Activated B cell treated with CpG ODN at 0.5 μM for 24 hours (primary cell): ENCODE results near the gene PDZRN3. TPM values are rescaled to one million over a fixed set of nuclear protein-coding genes. Genes with fewer than 3 reads are reported as not detected.

Experiments used
- ATAC-seq: fragments of 200-7000 bp; cut with Tn5 transposase; one replicate; pipeline ENCODE4 v1.10.0; 2021; ENCODE audit warnings: low read depth, mild to moderate bottlenecking, moderate library complexity
- CTCF ChIA-PET: fragments of 350-600 bp; sonication (Branson Sonifier 250); formaldehyde crosslinking; loops from one replicate; lab custom pipeline; 2021; ENCODE audit warnings: antibody characterized with exemption; lab: Charles Lee
- POLR2A ChIA-PET: fragments of 350-600 bp; sonication (Branson Sonifier 250); formaldehyde crosslinking; loops from one replicate; lab custom pipeline; 2021; ENCODE audit warnings: antibody characterized with exemption; lab: Charles Lee
- DNase-seq: peaks from one replicate; pipeline ENCODE4 v3.0.0; 2022
- H3K27ac Mint-ChIP-seq: one replicate; pipeline ENCODE4 v1.8.0; 2020; ENCODE audit warnings: mixed read lengths
- H3K27me3 Mint-ChIP-seq: one replicate; pipeline ENCODE4 v1.8.0; 2021; ENCODE audit warnings: mixed read lengths
- H3K36me3 Mint-ChIP-seq: one replicate; pipeline ENCODE4 v1.8.0; 2021; ENCODE audit warnings: low read depth, mixed read lengths
- H3K4me1 Mint-ChIP-seq: one replicate; pipeline ENCODE4 v1.8.0; 2021; ENCODE audit warnings: mixed read lengths
- H3K4me3 Mint-ChIP-seq: one replicate; pipeline ENCODE4 v1.8.0; 2020; ENCODE audit warnings: mild to moderate bottlenecking, mixed read lengths
- H3K9me3 Mint-ChIP-seq: one replicate; pipeline ENCODE4 v1.8.0; 2020; ENCODE audit warnings: mixed read lengths
- CTCF ChIP-seq: fragments of 200-600 bp; IDR thresholded peaks from one replicate; pipeline ENCODE4 v1.8.0; 2022; ENCODE audit warnings: antibody characterized with exemption, mild to moderate bottlenecking
- intact Hi-C: fragments of 100-400 bp; cut with micrococcal nuclease; formaldehyde crosslinking; loops from one replicate; pipeline ENCODE4 v1.15.1; 2024
- total RNA-seq: library from RNA; stranded (reverse); gene quantifications from 2 replicates; pipeline ENCODE4 v1.2.3, GENCODE V29; 2022

Gene PDZRN3
- total RNA-seq, 1 donor from 2014 or later: not detected

GRCh38 chr3:73510784-73511183 lies 114.0 kb downstream of the PDZRN3 start:
- intact Hi-C loops: no loop called here
- CTCF ChIA-PET: interaction anchor here (0.6 kb wide), 1 partner anchor 10 kb away, joined by 3 read pairs; no protein-coding TSS in a partner anchor
- POLR2A ChIA-PET: no interaction called here
- no peaks in the 10 kb centered on the region for H3K9me3 Mint-ChIP-seq
- H3K27ac Mint-ChIP-seq: no peak overlapping the region
- no peak for ATAC-seq
- TF ChIP-seq CTCF: no peak
- H3K4me3 Mint-ChIP-seq: no peak overlapping the region
- H3K36me3 Mint-ChIP-seq: no peaks in the 10 kb centered on the region
- no peaks in the 10 kb centered on the region for H3K4me1 Mint-ChIP-seq
- no peak for DNase-seq
- H3K27me3 Mint-ChIP-seq: peaks cover 4% of the 10 kb centered on the region

- intact Hi-C loops: no loop called here
- Mint-ChIP-seq H3K4me3 (no peak overlapping the region), H3K36me3 (no peaks in the 10 kb centered on the region), H3K9me3 (no peaks in the 10 kb centered on the region), H3K27me3 (peaks cover 4% of the 10 kb centered on the region), H3K27ac (no peak overlapping the region), H3K4me1 (no peaks in the 10 kb centered on the region)
- DNase-seq (no peak), ATAC-seq (no peak)
- ChIA-PET POLR2A (no interaction called here), CTCF (no interaction called here)
- TF ChIP-seq CTCF: no peak
Measured at GRCh38 chr3:73510334-73510733, 114.4 kb downstream of the PDZRN3 start.

- POLR2A ChIA-PET: no interaction called here
- ATAC-seq: no peak
- Mint-ChIP-seq H3K36me3 (no peaks in the 10 kb centered on the region), H3K9me3 (no peaks in the 10 kb centered on the region), H3K4me3 (no peak overlapping the region), H3K27me3 (peaks cover 4% of the 10 kb centered on the region), H3K27ac (no peak overlapping the region), H3K4me1 (no peaks in the 10 kb centered on the region)
- no peak for DNase-seq
- intact Hi-C loops: no loop called here
- CTCF ChIA-PET: no interaction called here
- no peak for TF ChIP-seq CTCF
Measured at GRCh38 chr3:73509816-73510215, 114.9 kb downstream of the PDZRN3 start.

GRCh38 chr3:73509066-73509465 lies 115.7 kb downstream of the PDZRN3 start:
- POLR2A ChIA-PET: no interaction called here

GRCh38 chr3:73508330-73508954 lies 116.3 kb downstream of the PDZRN3 start:
- intact Hi-C loops: no loop called here
- DNase-seq: no peak
- H3K27me3 Mint-ChIP-seq: peaks cover 4% of the 10 kb centered on the region
- no peak for ATAC-seq
- no peak overlapping the region for H3K27ac Mint-ChIP-seq
- ChIA-PET CTCF (interaction anchor here (0.6 to 1.1 kb wide), 7 partner anchors 9 to 404 kb away, joined by 3 to 6 read pairs (median 3); no protein-coding TSS in a partner anchor), POLR2A (no interaction called here)
- H3K4me1 Mint-ChIP-seq: no peaks in the 10 kb centered on the region
- no peak overlapping the region for H3K4me3 Mint-ChIP-seq
- no peak for TF ChIP-seq CTCF
- H3K9me3 Mint-ChIP-seq: no peaks in the 10 kb centered on the region
- H3K36me3 Mint-ChIP-seq: no peaks in the 10 kb centered on the region

More at GRCh38 chr3:73509066-73509465, 115.7 kb downstream of the PDZRN3 start:
- H3K36me3 Mint-ChIP-seq: no peaks in the 10 kb centered on the region
- no peaks in the 10 kb centered on the region for H3K9me3 Mint-ChIP-seq
- no peak for DNase-seq
- H3K4me1 Mint-ChIP-seq: no peaks in the 10 kb centered on the region
- intact Hi-C loops: no loop called here
- no peak overlapping the region for H3K27ac Mint-ChIP-seq
- no peak for ATAC-seq
- CTCF ChIA-PET: interaction anchor here (1.1 kb wide), 1 partner anchor 12 kb away, joined by 6 read pairs; no protein-coding TSS in a partner anchor
- H3K27me3 Mint-ChIP-seq: peaks cover 4% of the 10 kb centered on the region
- no peak overlapping the region for H3K4me3 Mint-ChIP-seq
- TF ChIP-seq CTCF: no peak
